DMS79 (cell line): Measurements from ENCODE around the gene DPEP2NB.
"Not testable (repeated sequence)": the region's sequence is repeated elsewhere in the genome, so short reads cannot be mapped to it uniquely, and the experiment has no call there.

Source experiments
- DNase-seq: peaks from one replicate; lab custom pipeline; 2025; lab: John Stamatoyannopoulos, UW

DPEP2NB gene

DNA sequence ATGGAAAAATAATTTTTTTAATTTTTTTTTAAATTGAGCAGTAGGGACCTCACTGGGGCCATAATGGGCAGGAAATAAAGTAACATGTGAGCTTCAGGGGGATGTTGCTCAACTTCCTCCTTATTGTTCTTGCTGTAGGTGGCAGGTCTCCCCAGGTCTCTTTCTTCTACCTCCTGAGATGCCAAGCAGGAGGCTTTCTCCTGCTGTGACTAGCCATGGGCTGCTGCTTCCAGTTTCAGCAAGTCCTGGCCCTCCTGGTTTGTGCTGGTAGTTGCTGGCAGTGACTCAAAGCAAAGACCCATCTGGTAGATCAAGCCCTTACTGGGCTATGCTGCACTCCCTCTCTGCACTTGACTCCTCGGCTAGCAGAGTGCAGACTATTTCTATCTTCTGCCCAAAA lies 2.3 kb downstream of the DPEP2NB start:
- no peak for DNase-seq

DNA sequence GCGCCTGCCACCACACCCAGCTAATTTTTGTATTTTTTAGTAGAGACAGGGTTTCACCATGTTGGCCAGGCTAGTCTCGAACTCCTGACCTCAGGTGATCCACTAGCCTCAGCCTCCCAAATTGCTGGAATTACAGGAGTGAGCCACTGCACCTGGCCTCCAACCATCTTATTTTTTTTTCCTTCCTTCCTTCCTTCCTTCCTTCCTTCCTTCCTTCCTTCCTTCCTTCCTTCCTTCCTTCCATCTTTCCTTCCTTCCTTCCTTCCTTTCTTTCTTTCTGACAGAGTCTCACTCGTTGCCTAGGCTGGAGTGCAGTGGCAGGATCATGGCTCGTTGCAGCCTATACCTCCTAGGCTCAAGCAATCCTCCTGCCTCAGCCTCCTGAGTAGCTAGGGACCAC lies 5.8 kb downstream of the DPEP2NB start:
- DNase-seq = not testable (repeated sequence)

DNA sequence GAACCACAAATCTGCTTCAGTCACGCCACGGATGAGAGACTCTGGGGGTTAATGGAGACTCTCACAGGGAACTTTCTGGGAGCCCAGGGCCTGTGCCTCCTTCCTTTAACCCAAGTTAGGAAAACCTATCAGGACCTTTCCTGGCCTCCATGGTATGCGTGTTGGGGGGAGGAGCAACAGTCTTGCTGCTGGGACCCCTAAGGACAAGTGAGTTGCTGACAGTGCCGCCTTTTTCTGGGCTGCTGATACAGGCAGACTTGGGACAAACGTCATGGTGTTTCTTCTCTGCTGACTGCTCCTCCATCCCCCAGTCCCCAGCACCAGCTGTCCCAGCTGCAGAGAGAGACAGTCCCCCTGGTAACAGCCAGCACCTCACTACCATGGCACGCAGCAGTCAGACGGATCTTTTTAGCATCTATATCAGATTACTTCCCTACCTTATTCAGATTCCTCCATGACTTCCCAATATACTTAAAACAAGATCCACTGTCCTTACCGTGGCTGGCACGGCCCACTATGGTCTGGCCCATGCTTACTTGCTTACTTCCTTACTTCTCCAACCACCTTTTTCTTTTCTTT lies 6.5 kb downstream of the DPEP2NB start:
- DNase-seq = no peak

DNA sequence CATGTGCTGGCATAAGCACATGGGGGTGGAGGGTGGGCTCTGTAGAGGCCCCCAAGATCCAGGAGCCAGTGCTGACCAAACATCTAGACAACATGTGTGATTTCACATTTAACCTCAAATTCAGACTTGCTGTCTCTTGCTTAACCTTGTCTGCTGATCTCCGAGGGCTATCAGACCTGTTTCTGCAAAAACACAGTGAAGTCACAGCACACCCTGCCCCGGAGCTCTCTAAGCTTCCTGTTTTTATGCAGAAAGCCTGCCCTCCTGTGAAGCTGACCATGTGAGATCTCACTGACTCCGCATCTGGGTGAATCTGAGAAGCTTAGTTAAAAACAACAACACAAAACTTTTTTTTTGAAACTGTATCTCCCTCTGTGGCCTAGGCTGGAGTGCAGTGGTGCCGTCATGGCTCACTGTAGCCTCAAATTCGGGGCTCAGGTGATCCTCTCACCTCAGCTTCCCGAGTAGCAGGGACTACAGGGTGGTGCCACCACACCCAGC lies 9.9 kb downstream of the DPEP2NB start:
- no peak for DNase-seq

DNA sequence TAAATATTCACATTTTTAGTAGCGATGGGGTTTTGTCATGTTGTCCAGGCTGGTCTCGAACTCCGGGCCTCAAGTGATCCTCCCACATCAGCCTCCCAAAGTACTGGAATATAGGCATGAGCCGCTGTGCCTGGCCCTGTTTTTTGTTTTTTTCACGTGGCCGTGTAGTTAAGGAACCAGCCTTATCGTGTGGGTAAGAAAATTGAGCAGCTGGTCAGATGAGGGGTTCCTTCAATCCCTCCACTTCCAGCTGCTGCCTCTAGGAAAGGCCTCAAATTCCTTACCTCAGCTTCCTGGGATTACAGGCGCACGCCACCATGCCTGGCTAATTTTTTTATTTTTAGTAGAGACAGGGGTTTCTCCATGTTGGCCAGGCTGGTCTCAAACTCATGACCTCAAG lies 10.5 kb downstream of the DPEP2NB start:
- no peak for DNase-seq

DNA sequence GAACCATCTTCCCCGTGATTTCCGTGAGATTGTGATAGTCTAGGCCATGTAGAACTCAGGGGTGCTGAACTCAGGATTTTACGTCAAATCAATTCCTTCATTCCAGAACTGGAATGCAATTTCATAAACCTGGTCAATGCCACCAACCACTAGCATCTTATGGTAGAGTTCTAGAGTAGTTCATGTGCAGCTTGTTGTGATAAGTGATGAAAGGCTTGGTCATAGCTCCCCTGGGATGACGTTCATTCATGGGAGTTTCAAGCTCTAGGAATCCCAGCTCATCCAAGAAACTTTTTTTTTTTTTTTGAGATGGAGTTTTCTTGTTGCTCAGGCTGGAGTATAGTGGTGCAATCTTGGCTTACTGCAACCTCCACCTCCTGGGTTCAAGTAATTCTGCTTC lies 12.7 kb downstream of the DPEP2NB start:
- no peak for DNase-seq

DNA sequence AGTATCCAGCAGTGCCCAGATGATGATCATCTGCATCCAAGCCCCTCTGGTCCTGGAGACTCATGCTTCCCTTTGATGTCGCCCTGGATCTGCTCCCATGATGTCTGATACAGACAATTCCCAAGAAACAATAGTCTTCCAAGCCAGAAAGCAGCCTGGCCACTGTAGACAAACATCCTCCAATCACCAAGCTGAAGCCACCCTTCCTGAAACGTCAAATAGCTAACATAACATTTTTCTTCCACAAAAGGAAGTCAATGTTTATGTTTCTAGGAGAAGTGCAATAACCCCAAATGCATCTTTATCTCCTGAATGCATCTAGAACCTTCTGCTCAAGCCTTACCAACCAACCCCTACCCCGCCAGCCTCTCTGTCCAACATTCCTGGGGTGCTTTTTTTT lies 15.3 kb downstream of the DPEP2NB start:
- no peak for DNase-seq

DNA sequence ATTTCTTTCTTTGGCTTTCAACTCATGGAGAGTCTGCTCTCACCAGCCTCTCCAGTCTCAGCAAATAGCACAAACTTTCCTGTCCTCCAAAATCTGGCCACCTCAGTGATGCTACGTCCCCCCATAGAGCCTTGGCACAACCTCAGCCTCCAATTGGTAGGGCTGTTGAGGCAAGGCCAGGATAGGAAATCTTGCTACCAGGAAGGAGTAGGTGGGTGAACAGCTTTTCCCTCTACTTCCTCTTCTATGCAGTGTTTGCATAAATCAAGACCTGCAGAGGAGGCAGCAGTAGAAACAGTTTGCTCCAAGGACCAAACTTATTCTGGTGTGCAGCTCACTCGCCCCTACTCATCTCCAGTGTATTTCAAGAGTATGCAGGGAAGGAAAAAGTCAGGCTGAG lies 15.7 kb downstream of the DPEP2NB start:
- DNase-seq = no peak

DNA sequence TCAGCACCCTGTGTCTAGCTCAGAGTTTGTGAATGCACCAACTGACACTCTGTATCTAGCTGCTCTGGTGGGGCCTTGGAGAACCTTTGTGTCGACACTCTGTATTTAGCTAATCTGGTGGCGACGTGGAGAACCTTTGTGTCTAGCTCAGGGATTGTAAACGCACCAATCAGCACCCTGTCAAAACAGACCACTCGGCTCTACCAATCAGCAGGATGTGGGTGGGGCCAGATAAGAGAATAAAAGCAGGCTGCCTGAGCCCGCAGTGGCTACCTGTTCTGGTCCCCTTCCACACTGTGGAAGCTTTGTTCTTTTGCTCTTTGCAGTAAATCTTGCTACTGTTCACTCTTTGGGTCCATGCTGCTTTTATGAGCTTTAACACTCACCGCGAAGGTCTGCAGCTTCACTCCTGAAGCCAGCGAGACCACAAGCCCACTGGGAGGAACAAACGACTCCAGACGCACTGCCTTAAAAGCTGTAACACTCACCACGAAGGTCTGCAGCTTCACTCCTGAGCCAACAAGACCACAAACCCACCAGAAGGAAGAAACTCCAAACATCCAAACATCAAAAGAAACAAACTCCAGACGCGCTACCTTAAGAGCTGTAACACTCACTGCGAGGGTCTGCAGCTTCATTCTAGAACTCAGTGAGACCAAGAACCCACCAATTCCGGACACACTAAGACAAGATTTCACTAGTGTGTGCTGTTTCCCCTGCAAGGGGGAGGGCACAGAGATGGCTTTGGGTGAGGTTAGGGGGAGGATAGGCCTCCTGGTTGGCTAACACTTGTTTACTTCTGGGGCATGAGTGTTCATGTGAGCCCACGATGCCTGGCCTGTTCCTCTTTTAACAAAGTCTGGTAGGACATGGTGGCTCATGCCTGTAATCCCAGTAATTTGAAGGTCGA lies 16.7 kb downstream of the DPEP2NB start, which contains the start of gene DPEP2:
TSS of gene DPEP2 (minus strand) at position 706 of the 910 bp plus-strand sequence. CDS start 6,272 bp downstream, outside the sequence.
- DNase-seq = not testable (repeated sequence)

DNA sequence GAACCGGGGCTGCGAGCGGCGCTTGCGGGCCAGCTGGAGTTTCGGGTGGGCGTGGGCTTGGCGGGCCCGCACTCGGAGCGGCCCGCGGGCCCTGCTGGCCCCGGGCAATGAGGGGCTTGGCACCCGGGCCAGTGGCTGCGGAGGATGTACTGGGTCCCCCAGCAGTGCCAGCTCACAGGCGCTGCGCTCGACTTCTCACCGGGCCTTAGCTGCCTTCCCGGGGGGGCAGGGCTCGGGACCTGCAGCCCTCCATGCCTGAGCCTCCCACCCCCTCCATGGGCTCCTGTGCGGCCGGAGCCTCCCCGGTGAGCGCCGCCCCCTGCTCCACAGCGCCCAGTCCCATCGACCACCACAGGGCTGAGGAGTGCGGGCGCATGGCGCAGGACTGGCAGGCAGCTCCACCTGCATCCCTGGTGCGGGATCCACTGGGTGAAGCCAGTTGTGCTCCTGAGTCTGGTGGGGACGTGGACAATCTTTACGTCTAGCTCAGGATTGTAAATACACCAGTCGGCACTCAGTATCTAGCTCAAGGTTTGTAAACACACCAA lies 17.4 kb downstream of the DPEP2NB start:
- not testable (repeated sequence) for DNase-seq

DNA sequence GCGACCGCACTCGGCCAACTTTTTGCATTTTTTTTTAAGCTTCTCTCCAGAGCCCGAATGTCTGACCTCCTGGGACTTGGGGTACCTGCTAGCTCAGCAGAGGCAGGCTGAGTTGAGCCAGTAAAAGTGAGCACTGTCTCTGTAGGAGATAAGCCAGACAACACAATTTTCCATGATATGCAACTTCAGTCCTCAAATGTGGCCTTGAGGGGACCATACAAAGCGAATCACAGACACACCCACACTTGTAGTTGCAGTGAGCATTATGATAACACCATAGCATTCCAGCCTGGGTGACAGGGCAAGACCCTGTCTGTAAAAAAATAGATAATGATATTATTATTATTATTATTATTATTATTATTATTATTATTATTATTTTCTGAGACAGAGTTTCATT lies 19.0 kb downstream of the DPEP2NB start:
- no peak for DNase-seq

DNA sequence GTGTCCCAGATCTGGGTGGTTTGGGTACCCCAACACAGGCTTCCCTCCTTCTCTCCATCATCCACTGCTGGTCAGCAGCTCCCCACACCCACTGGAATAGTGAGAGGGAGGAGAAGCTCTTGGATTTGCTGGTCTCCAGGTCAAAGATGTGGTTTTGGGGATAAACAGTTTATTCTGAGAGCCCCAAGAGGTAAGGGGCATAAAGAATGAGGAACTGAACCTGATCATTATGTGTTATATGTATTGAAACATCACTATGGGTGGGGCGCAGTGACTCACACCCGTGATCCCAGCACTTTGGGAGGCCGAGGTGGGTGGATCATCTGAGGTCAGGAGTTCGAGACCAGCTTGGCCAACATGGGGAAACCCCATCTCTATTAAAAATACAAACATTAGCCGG lies 20.3 kb downstream of the DPEP2NB start:
- no peak for DNase-seq

DNA sequence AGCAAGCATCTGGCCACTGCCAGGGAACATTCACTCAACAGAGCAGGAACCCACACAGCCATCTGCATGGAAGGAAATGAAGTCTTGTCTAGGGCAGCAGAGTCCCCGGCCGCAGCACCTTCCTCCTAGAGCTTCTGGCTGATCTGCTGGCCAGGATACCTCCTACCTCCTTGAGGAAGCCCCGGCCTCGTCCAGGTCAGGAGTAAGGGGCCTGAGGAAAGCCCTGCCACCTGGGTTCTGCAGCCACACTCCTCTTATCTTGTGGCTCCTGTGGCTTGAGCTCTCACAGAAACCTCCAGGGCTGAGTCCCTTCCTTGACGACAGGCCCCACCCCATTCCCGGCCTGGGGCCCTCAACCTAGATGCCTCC lies 21.7 kb downstream of the DPEP2NB start:
- DNase-seq = not testable (repeated sequence)

DNA sequence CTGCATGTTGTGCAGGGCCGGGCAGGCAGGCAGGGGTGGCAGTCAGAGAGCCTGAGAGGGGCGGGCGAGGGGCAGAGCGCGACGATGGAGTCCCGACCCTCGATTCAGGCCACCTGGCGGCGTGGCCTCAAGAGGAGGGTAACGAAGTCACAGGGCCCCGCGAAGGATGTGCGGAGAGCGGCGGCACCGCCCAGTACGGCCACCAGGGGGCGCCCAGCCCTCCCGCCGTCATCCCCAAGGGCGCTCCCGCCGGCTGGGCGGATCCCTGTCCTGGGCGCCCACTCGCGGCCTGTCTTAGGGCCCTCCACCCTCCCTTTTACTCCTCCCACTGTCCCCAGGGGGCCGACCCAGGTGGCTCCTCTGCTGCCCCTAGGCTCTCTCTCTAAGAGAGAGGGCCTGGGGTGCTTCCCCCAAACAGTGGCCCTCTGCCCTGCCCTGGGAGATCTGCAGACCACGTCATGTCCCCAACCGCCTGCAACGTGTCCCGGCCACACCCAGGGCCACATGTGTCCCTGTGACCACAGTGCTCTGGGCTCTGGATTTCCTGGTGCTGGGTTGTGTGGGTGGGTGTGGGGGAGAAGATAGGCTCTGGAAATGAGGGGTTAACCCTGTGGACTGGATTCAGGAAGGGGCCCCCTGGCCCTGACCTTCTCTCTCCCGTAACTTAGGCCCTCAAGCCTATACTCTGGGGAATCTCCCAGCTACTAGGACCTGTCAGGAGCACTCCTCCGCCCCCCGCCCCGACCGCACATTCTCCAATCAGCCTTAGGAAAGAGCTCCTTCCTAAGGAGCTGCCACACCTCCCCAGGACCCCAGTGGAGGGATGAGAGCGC lies 22.3 kb downstream of the DPEP2NB start:
- no peak for DNase-seq

DNA sequence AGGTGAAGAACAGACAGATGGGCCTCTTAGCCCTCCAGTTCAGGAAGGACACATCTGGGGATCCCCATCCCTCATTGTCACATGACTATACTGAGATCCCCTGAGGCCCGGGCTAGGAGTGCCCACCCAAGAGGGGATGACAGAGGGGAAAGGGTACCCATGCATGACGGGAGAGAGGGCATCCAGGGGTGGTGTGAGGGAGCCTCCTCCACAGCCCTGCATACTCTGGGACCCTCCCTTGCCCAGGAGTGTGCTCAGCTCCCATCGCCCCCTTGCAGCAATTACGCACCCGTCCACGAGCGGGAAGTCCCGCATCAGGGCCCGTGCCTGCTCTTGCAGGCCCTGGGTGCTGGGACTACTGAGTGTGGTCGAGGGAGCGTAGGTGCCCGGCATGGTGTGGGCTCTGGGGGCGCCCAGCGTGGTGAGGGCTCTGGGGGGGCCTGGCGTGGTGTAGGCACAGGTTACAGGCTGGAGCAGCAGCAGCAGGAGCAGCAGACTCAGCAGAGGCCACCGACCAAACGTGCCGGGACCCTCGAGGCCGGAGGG lies 23.0 kb downstream of the DPEP2NB start:
- no peak for DNase-seq

DNA sequence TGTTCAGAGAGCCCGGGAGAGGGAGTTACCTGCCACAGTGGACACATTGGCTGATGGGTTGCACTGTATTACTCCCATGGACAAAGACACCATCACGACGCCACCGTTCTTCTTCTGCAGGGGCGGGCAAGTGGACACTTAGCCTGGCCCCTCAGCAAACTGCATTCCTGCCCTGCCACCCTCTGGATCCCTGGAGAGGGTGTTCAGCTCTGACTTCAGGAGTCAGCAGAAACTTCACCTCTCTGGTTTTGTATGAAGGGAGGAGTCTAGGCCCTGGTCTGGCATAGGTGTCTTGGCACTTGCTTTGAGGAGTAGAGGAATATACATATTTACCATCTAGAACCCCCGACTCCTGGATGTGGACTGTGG lies 25.7 kb downstream of the DPEP2NB start:
- no peak for DNase-seq

DNA sequence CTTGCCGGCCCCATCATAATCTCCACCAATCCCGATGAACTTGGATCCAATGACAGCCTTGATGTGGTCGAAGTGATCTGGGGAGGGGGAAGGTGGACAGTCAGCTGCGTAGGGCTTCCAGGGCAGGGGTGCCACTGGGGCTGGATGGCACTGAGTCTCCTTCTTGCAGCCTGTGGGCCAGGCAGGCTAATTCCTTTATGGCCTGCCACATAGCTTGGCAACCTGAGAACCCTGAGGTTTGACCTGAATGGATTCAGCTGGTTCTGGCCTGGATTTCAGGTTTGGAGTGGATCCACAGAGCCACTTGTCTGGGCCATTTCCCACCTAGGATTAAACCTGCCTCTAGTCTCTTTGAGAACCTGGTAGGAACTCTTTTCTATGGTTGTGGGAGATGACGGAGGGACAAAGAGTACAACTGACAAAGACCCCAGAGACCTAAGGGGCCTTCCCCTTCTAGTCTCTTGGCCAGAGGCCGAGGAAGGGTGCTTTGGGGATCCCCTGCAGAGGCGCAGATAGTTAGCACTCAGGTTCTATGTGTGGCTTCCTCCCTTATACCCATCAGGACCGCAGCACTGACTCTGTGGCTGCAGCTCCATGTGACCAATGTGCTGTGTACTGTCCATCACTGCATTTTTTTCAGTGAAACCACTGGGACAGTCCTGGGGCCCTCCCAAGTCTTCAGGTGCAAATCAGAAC lies 26.2 kb downstream of the DPEP2NB start:
- DNase-seq = no peak

DNA sequence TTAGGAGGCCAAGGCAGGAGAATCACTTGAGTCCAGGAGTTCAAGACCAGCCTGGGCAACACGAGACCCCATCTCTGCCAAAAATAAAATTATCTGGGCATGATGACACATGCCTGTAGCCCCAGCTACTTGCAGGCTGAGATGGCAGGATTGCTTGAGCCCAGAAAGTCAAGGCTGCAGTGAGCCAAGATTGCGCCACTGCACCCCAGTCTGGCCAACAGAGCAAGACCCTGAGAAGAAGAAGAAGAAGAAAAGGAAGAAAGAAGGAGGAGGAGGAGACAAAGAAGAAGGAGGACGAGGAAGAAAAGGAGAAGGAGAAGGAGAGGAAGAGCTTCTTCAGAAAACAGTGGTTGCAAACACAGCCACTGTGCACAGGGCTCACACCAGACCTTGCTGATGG lies 27.0 kb downstream of the DPEP2NB start:
- DNase-seq = no peak

DNA sequence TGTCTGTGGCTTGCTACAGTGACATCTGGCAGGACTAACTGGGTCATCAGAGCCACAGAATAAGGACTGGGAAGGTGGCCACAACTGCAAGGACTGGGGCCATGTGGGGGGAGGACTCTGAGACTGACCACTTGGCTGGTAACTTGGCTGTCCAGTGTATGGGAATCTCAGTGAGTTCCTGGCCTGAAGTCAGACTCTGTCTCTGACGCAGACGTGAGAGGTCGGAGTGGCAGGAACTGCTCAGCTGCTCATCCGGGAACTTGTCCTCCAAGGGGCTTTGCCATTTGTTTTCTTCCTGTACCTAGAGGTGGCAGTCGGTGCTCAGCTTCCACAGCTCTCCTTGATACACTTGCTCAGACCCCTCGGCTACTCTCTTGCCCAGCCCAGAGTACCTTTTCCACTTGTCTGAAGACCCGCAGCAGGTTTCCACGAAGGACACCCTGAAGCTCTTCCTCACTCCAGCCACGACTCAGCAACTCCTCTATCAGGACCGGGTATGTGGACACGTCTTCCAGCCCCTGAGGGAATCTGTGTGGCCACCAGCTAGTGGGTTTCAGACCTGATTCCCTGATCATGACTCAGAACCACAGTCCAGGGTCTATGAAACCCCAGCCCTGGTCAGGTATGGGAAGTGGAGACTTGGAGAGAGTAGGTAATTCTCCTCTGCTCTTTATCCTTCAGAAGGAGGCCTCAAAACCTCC lies 28.1 kb downstream of the DPEP2NB start:
- DNase-seq = no peak

DNA sequence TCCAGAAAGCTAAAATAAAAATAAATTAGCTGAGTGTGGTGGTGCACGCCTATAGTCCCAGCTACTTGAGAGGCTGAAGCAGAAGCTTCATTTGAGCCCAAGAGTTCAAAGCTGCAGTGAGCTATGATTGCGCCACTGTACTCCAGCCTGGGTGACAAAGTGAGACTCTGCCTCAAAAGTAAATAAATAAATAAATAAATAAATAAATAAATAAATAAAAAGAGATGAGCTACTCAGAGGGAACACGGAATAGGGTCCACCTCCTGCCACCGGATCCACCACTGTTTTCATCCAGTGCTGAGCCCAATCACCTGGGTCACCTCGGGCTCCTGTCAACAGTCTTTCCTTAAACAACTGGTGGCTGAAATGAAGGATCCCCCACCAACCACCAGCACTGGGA lies 28.8 kb downstream of the DPEP2NB start:
- DNase-seq = no peak
